Ovary (tissue), 3 donors: ENCODE measurements around the gene TESPA1.

Source experiments
- EP300 ChIP-seq: sonication (generic); formaldehyde crosslinking; IDR thresholded peaks from one replicate; pipeline ENCODE4 v1.6.1; 2017; ENCODE audit warnings: antibody characterized with exemption
- TF ChIP-seq, protein P1 (sequence below), 3 donors: fragments of 450-650 bp in 2 of 3; fragments of 200-600 bp in 1 of 3; IDR thresholded peaks; one replicate each; pipeline versions ENCODE4 v1.5.1 to v1.8.0; 2016 to 2022; ENCODE audit warnings: antibody characterized with exemption in 3 of 3, mild to moderate bottlenecking in 1 of 3
- donor health status: DM: no; HTN: no; CAD: no.

DNA sequence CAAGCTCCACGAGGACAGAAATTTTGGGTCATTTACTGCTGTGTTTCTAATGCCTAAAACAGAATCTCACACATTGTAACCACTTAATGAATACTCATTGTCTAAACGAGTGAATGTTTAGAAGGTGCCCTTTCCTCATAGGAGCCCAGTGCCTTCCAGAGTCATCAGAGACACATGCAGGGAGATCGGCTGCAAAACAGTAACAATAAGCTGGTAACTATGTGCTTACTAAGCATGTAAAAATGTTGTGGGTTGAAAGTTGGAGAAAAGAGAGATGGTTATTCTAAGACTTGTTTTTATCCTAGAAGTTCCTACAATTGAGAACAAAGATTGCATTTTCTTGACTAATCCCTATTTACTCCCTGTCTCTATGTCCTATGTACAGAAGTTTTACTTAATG lies 7.4 kb downstream of the TESPA1 start:
- TF ChIP-seq, protein P1, sequence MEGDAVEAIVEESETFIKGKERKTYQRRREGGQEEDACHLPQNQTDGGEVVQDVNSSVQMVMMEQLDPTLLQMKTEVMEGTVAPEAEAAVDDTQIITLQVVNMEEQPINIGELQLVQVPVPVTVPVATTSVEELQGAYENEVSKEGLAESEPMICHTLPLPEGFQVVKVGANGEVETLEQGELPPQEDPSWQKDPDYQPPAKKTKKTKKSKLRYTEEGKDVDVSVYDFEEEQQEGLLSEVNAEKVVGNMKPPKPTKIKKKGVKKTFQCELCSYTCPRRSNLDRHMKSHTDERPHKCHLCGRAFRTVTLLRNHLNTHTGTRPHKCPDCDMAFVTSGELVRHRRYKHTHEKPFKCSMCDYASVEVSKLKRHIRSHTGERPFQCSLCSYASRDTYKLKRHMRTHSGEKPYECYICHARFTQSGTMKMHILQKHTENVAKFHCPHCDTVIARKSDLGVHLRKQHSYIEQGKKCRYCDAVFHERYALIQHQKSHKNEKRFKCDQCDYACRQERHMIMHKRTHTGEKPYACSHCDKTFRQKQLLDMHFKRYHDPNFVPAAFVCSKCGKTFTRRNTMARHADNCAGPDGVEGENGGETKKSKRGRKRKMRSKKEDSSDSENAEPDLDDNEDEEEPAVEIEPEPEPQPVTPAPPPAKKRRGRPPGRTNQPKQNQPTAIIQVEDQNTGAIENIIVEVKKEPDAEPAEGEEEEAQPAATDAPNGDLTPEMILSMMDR (IDR thresholded peaks at IDR 0.05), result no peak
- no peak for TF ChIP-seq EP300
